Ovary (tissue), 3 donors: ENCODE results near the gene LIPC.

Experiments used
- EP300 ChIP-seq: sonication (generic); formaldehyde crosslinking; IDR thresholded peaks from one replicate; pipeline ENCODE4 v1.6.1; 2017; ENCODE audit warnings: antibody characterized with exemption
- POLR2A ChIP-seq: fragments of 450-650 bp; IDR thresholded peaks from one replicate; pipeline ENCODE4 v1.6.1; 2017; ENCODE audit warnings: antibody characterized with exemption, mild to moderate bottlenecking, moderate library complexity
- TF ChIP-seq, protein P1 (sequence below), 3 donors: fragments of 450-650 bp in 2 of 3; fragments of 200-600 bp in 1 of 3; IDR thresholded peaks; one replicate each; pipeline versions ENCODE4 v1.5.1 to v1.8.0; 2016 to 2022; ENCODE audit warnings: antibody characterized with exemption in 3 of 3, mild to moderate bottlenecking in 1 of 3
- donor health status: DM: no; HTN: no; CAD: no.

DNA sequence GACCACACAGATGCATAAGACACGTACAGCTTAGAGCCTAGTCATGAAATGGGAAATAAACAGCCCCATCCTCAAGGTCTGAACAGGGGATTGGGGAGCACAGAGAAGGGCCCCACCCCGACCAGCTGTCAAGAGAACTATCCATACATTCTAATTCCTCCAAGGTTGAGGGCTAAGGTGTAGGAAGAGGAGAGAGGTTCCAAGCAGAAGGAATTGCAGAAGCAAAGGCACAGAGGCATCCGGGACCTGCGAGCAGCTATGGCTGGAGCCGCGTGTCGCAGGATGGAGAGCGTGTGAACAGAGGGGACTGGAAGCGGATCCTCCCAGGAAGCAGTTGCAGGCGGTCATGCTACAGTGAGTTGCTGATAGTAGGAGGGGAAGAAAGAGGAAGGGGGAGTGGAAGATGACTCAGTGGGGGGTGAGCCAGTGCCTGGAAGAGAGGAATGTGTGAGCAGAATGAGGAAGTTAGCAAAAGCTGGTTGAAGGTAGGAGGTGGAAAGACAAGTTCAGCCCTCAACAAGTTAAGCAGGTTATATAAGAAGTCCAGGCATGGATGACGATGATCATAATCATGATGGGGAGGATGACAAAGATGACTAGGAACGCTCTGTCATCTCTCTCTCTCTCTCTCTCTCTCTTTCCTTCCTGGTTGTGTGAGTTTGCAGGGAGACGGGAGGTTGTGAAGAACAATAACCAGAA, 89.7 kb downstream of the LIPC start:
- TF ChIP-seq, protein P1, sequence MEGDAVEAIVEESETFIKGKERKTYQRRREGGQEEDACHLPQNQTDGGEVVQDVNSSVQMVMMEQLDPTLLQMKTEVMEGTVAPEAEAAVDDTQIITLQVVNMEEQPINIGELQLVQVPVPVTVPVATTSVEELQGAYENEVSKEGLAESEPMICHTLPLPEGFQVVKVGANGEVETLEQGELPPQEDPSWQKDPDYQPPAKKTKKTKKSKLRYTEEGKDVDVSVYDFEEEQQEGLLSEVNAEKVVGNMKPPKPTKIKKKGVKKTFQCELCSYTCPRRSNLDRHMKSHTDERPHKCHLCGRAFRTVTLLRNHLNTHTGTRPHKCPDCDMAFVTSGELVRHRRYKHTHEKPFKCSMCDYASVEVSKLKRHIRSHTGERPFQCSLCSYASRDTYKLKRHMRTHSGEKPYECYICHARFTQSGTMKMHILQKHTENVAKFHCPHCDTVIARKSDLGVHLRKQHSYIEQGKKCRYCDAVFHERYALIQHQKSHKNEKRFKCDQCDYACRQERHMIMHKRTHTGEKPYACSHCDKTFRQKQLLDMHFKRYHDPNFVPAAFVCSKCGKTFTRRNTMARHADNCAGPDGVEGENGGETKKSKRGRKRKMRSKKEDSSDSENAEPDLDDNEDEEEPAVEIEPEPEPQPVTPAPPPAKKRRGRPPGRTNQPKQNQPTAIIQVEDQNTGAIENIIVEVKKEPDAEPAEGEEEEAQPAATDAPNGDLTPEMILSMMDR (IDR thresholded peaks at IDR 0.05), result no peak
- no peak for TF ChIP-seq POLR2A
- no peak for TF ChIP-seq EP300
